RWPE2 (cell line): ENCODE results near the gene NLGN4X.

Source experiments
- ATAC-seq: fragments of 200-7000 bp; cut with Tn5 transposase; 3 replicates; pipeline ENCODE4 v1.9.1; 2021; ENCODE audit warnings: low read depth
- DNase-seq: peaks from one replicate; pipeline ENCODE4 v3.0.0-alpha.2; 2020; ENCODE audit warnings: low spot score
- H3K27ac ChIP-seq: fragments of 450-650 bp; 2 replicates; pipeline ENCODE4 v1.5.1; 2017; ENCODE audit warnings: mild to moderate bottlenecking; ENCODE audit not compliant: poor library complexity, severe bottlenecking
- H3K27me3 ChIP-seq: fragments of 250-450 bp; sonication (Bioruptor Pico); 2 replicates; pipeline ENCODE4 v1.5.1; 2021; ENCODE audit warnings: mild to moderate bottlenecking, moderate library complexity; ENCODE audit not compliant: insufficient read depth, poor library complexity, severe bottlenecking
- H3K36me3 ChIP-seq: fragments of 250-450 bp; sonication (Bioruptor Pico); 2 replicates; pipeline ENCODE4 v1.5.1; 2020; ENCODE audit warnings: low read depth, mild to moderate bottlenecking, moderate library complexity
- H3K4me1 ChIP-seq: fragments of 250-450 bp; sonication (Bioruptor Pico); 2 replicates; pipeline ENCODE4 v1.5.1; 2021; ENCODE audit warnings: mild to moderate bottlenecking, moderate library complexity; ENCODE audit not compliant: insufficient read depth, poor library complexity, severe bottlenecking
- H3K4me3 ChIP-seq: fragments of 250-450 bp; sonication (Bioruptor Pico); 2 replicates; pipeline ENCODE4 v1.5.1; 2021; ENCODE audit warnings: mild to moderate bottlenecking, moderate library complexity; ENCODE audit not compliant: severe bottlenecking
- H3K9me3 ChIP-seq: fragments of 250-450 bp; sonication (Bioruptor Pico); 2 replicates; pipeline ENCODE4 v1.5.1; 2021; ENCODE audit warnings: mild to moderate bottlenecking, moderate library complexity; ENCODE audit not compliant: severe bottlenecking
- CTCF ChIP-seq: fragments of 450-650 bp; IDR thresholded peaks from one replicate; pipeline ENCODE4 v1.5.1; 2017; ENCODE audit warnings: mild to moderate bottlenecking, moderate library complexity; ENCODE audit not compliant: poor library complexity, severe bottlenecking

The NLGN4X gene

GRCh38 chrX:6203462-6204215 lies 25.0 kb downstream of the NLGN4X start:
- H3K27me3 ChIP-seq = no peaks in the 10 kb centered on the region
- TF ChIP-seq CTCF = no peak
- H3K27ac ChIP-seq = no peak overlapping the region
- no peak overlapping the region for H3K4me3 ChIP-seq
- no peak for ATAC-seq
- H3K9me3 ChIP-seq = no peaks in the 10 kb centered on the region
- H3K36me3 ChIP-seq = no peaks in the 10 kb centered on the region
- no peaks in the 10 kb centered on the region for H3K4me1 ChIP-seq
- DNase-seq = no peak

GRCh38 chrX:6199486-6199885 lies 29.2 kb downstream of the NLGN4X start:
- ATAC-seq (no peak), DNase-seq (no peak)
- Histone ChIP-seq H3K9me3 (no peaks in the 10 kb centered on the region), H3K36me3 (no peaks in the 10 kb centered on the region), H3K27ac (no peak overlapping the region), H3K4me1 (no peaks in the 10 kb centered on the region), H3K27me3 (no peaks in the 10 kb centered on the region), H3K4me3 (no peak overlapping the region)
- TF ChIP-seq CTCF = no peak

- ATAC-seq (no peak), DNase-seq (no peak)
- no peak for TF ChIP-seq CTCF
- Histone ChIP-seq H3K27ac (no peak overlapping the region), H3K4me3 (no peak overlapping the region), H3K27me3 (no peaks in the 10 kb centered on the region), H3K36me3 (no peaks in the 10 kb centered on the region), H3K9me3 (no peaks in the 10 kb centered on the region), H3K4me1 (peaks cover 7% of the 10 kb centered on the region)
These were observed 41.4 kb downstream of the NLGN4X start for GRCh38 chrX:6187256-6187655.

- ATAC-seq (peak; percentile 74), DNase-seq (no peak)
- no peak overlapping the region for H3K27ac ChIP-seq
- no peaks in the 10 kb centered on the region for H3K36me3 ChIP-seq
- peaks cover 7% of the 10 kb centered on the region for H3K4me1 ChIP-seq
- H3K4me3 ChIP-seq = no peak overlapping the region
- H3K9me3 ChIP-seq = no peaks in the 10 kb centered on the region
- no peak for TF ChIP-seq CTCF
- H3K27me3 ChIP-seq = no peaks in the 10 kb centered on the region
These were observed 43.7 kb downstream of the NLGN4X start for GRCh38 chrX:6184900-6185515.

- H3K27ac ChIP-seq = no peak overlapping the region
- no peak overlapping the region for H3K4me3 ChIP-seq
- H3K27me3 ChIP-seq = no peaks in the 10 kb centered on the region
- H3K4me1 ChIP-seq = no peaks in the 10 kb centered on the region
- DNase-seq = no peak
- no peak for TF ChIP-seq CTCF
- no peaks in the 10 kb centered on the region for H3K9me3 ChIP-seq
- no peak for ATAC-seq
- no peaks in the 10 kb centered on the region for H3K36me3 ChIP-seq
These were observed 52.8 kb downstream of the NLGN4X start for GRCh38 chrX:6175914-6176313.
